ENCODE data around the gene SOCS1. TPM values are rescaled to one million over a fixed set of nuclear protein-coding genes. Genes with fewer than 3 reads are reported as not detected.
A peak's percentile ranks its signal among the peaks of the same experiment; 100 is the strongest.

Gene SOCS1
- total and polyA plus RNA-seq, 2 experiments from 2014 or later = 1.4 to 2.3 TPM

DNA sequence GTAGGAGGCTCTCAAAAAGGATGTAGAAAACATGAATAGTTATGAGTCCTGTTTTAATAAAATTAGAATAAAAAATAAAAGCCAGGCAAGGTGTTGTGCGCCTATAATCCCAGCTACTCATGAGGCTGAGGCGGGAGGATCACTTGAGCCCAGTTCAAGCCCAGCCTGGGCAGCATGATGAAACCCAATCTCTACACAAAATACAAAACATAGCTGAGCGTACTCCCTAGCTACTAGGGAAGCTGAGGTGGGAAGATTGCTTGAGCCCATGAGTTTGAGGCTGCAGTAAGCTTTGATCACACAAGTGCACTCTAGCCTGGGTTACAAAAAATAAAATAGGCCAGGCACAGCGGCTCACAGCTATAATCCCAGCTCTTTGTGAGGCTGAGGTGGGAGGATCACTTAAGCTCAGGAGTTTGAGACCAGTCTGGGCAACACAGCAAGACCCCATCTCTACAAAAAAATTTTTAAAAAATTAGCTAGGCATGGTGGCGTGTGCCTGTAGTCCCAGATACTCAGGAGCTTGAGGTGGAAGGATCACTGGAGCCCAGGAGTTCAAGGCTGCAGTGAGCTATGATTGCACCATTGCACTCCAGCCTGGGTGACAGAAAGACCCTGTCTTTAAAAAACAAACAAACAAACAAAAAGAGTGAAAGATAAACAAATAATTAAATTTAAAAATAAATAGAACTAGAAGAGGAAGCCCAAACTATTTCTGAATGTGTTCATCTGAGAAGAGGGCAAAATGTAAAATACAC, 42.3 kb upstream of the SOCS1 start:
- H3K4me2 ChIP-seq (ENCODE audit: unreplicated experiment) = no peak overlapping the region
- no peak overlapping the region for H3K9ac ChIP-seq
- H3K4me3 ChIP-seq = no peak overlapping the region
- H3K9me3 ChIP-seq (ENCODE audit: low read depth) = no peaks in the 10 kb centered on the region
- no peaks in the 10 kb centered on the region for H4K20me1 ChIP-seq (ENCODE audit: insufficient read depth)
- H3K36me3 ChIP-seq (ENCODE audit: low read depth) = no peaks in the 10 kb centered on the region
- H3K9me2 ChIP-seq (ENCODE audit: insufficient read depth) = no peaks in the 10 kb centered on the region
- H3K27me3 ChIP-seq (replicated peaks; ENCODE audit: insufficient read depth) = no peaks in the 10 kb centered on the region
- H3K4me1 ChIP-seq (ENCODE audit: insufficient read depth) = peaks cover 9% of the 10 kb centered on the region; the same call in 1 of the 2 replicates
- no peak overlapping the region for H2AFZ ChIP-seq
- H3K27ac ChIP-seq = no peak overlapping the region
- DNase-seq = no peak
- TF ChIP-seq EZH2 (IDR thresholded peaks at IDR 0.05; ENCODE audit: insufficient read depth, poor library complexity, severe bottlenecking) (no peak), EZH2phosphoT487 (IDR thresholded peaks at IDR 0.05; ENCODE audit: insufficient read depth, low read depth) (no peak)
- H3F3A ChIP-seq (ENCODE audit: insufficient read depth) = 0 out of 2 replicates have a peak, but pooled peaks cover 4% of the 10 kb centered on the region
- H3K79me2 ChIP-seq (ENCODE audit: insufficient read depth) = no peaks in the 10 kb centered on the region
- in situ Hi-C loops (cut with MboI) = no loop called here
- WGBS, 2 experiments (ENCODE audit: low coverage in 1 of 2, low lambda C conversion rate in 2 of 2, missing lambda C conversion rate in 2 of 2) = 81 to 84% methylated on average over 5 of the region's 5 CpGs

DNA sequence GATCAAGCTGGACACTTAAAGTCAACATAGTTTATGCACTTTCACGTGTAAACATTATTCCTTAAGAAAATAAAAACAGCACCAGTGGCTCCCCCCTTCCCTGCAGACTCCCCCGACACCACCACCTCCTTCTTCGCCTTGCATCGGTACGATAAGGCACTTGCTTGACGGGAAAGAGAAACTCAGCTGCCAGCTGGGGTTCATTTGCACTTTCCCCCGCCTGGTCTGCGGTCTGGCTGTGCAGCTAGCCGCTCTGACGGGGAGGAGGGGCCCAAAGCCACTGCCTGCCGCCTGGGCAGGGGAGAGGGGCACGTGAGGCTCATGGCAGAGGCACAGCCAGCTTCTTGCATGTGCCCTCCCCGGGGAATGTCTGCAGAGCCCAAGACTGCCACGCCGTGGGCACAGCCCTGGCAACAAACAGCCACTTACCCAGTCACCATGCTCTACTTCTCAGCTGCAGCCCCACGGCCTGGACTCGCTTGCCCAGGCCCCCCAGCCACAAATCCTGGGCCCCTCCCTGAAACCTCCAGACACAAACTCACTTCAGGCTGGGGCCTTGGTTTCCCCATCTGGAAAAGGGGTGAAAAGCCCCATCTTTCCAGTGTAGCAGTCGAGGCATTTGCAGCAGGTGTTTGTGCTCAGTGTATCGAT, 41.6 kb upstream of the SOCS1 start:
- in situ Hi-C loops (cut with MboI) = no loop called here
- Histone ChIP-seq H3K36me3 (ENCODE audit: low read depth) (no peaks in the 10 kb centered on the region), H4K20me1 (ENCODE audit: insufficient read depth) (no peaks in the 10 kb centered on the region), H3F3A (ENCODE audit: insufficient read depth) (0 out of 2 replicates have a peak, but pooled peaks cover 4% of the 10 kb centered on the region), H3K9ac (0 out of 2 replicates have a peak overlapping the region, but pooled peaks have one; percentile 5), H3K27me3 (replicated peaks; ENCODE audit: insufficient read depth) (no peaks in the 10 kb centered on the region), H3K4me3 (peak overlapping the region; percentile 36; the same call in 1 of the 2 replicates), H3K9me2 (ENCODE audit: insufficient read depth) (no peaks in the 10 kb centered on the region), H3K4me1 (ENCODE audit: insufficient read depth) (peaks cover 9% of the 10 kb centered on the region; the same call in 1 of the 2 replicates), H3K9me3 (ENCODE audit: low read depth) (no peaks in the 10 kb centered on the region), H3K27ac (no peak overlapping the region), H2AFZ (no peak overlapping the region), H3K79me2 (ENCODE audit: insufficient read depth) (no peaks in the 10 kb centered on the region), H3K4me2 (ENCODE audit: unreplicated experiment) (peak overlapping the region; percentile 50)
- DNase-seq = peak; percentile 65
- no peak for TF ChIP-seq EZH2 (IDR thresholded peaks at IDR 0.05; ENCODE audit: insufficient read depth, poor library complexity, severe bottlenecking)
- no peak for TF ChIP-seq EZH2phosphoT487 (IDR thresholded peaks at IDR 0.05; ENCODE audit: insufficient read depth, low read depth)
- 14 to 15% methylated on average over 17 to 19 of the region's 19 CpGs for WGBS, 2 experiments (ENCODE audit: low coverage in 1 of 2, low lambda C conversion rate in 2 of 2, missing lambda C conversion rate in 2 of 2)

DNA sequence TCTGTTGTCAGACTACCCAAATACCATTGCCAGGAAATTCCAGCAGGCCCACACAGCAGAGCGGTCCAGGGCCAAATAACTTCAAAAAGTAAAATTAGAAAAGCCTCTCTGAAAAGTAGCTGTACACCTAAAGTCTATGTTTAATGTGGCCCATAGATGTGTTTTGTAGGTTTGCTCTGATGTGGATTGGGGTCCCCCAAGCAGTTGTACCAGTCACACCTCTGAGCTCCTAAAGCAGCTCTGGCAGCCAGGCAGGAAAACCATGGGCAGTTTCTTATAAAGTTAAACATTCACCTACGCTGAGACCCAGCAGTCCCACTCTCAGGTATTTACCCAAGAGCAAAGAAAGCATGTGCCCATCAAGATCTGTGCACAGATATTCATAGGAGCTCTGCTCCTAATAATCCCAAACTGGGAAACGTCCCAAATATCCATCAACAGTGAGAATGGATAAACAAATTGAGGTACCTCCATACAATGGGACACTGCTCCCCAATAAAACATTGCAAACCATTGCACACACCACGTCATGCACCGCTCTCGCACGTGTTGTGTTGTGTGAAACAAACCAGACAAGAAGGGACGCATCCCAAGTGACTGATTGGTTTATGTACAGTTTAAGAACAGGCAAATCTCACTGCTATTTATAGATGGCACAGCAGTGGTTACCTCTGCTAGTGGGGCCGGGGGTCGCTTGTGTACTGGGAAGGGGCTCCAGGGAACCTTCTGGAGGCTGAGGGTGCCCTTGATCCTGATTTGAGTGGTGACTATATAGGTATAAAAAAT, 40.9 kb upstream of the SOCS1 start:
- H3K36me3 ChIP-seq (ENCODE audit: low read depth) = no peaks in the 10 kb centered on the region
- H3K9ac ChIP-seq = 0 out of 2 replicates have a peak overlapping the region, but pooled peaks have one; percentile 5
- no peak for TF ChIP-seq EZH2phosphoT487 (IDR thresholded peaks at IDR 0.05; ENCODE audit: insufficient read depth, low read depth)
- no peak for TF ChIP-seq EZH2 (IDR thresholded peaks at IDR 0.05; ENCODE audit: insufficient read depth, poor library complexity, severe bottlenecking)
- H3K27me3 ChIP-seq (replicated peaks; ENCODE audit: insufficient read depth) = no peaks in the 10 kb centered on the region
- peak overlapping the region; percentile 36; the same call in 1 of the 2 replicates for H3K4me3 ChIP-seq
- no peaks in the 10 kb centered on the region for H3K9me3 ChIP-seq (ENCODE audit: low read depth)
- no peaks in the 10 kb centered on the region for H3K79me2 ChIP-seq (ENCODE audit: insufficient read depth)
- H4K20me1 ChIP-seq (ENCODE audit: insufficient read depth) = no peaks in the 10 kb centered on the region
- H3K4me2 ChIP-seq (ENCODE audit: unreplicated experiment) = peak overlapping the region; percentile 50
- H3K9me2 ChIP-seq (ENCODE audit: insufficient read depth) = no peaks in the 10 kb centered on the region
- H3K4me1 ChIP-seq (ENCODE audit: insufficient read depth) = peaks cover 9% of the 10 kb centered on the region; the same call in 1 of the 2 replicates
- WGBS, 2 experiments (ENCODE audit: low coverage in 1 of 2, low lambda C conversion rate in 2 of 2, missing lambda C conversion rate in 2 of 2) = 56 to 61% methylated on average over 10 of the region's 10 CpGs
- no peak overlapping the region for H3K27ac ChIP-seq
- 0 out of 2 replicates have a peak, but pooled peaks cover 4% of the 10 kb centered on the region for H3F3A ChIP-seq (ENCODE audit: insufficient read depth)
- H2AFZ ChIP-seq = no peak overlapping the region
- DNase-seq = no peak
- in situ Hi-C loops (cut with MboI) = no loop called here

DNA sequence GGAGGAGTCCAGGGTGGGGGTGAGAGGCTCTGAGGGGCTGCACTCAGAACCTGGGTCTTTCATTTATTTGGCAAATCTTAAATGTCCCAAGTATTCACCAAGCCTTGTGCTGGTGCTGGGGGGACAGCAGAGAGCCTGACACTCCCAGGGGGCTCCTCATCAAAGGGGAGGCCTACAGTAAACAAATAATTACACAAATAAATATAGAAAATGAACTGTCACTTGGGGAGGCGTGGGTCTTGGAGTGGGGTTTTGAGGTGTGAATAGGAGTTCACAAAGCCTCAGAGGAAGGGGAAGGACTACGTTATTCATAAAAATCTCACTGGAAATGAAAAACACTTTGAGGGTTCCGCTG, 40.3 kb upstream of the SOCS1 start:
- H3K9ac ChIP-seq = no peak overlapping the region

More for the DNA sequence above, 40.3 kb upstream of the SOCS1 start:
- H3K79me2 ChIP-seq (ENCODE audit: insufficient read depth) = no peaks in the 10 kb centered on the region
- no peaks in the 10 kb centered on the region; the same call in 1 of the 2 replicates for H3K27me3 ChIP-seq (replicated peaks; ENCODE audit: insufficient read depth)
- no peak overlapping the region for H3K4me3 ChIP-seq
- DNase-seq = no peak
- 91 to 92% methylated on average over 3 of the region's 3 CpGs for WGBS, 2 experiments (ENCODE audit: low coverage in 1 of 2, low lambda C conversion rate in 2 of 2, missing lambda C conversion rate in 2 of 2)
- in situ Hi-C loops (cut with MboI) = no loop called here
- no peak overlapping the region for H3K4me2 ChIP-seq (ENCODE audit: unreplicated experiment)
- peaks cover 9% of the 10 kb centered on the region; the same call in 1 of the 2 replicates for H3K4me1 ChIP-seq (ENCODE audit: insufficient read depth)
- H4K20me1 ChIP-seq (ENCODE audit: insufficient read depth) = no peaks in the 10 kb centered on the region
- H2AFZ ChIP-seq = no peak overlapping the region
- H3K27ac ChIP-seq = no peak overlapping the region
- TF ChIP-seq EZH2phosphoT487 (IDR thresholded peaks at IDR 0.05; ENCODE audit: insufficient read depth, low read depth) (no peak), EZH2 (IDR thresholded peaks at IDR 0.05; ENCODE audit: insufficient read depth, poor library complexity, severe bottlenecking) (no peak)
- H3K9me2 ChIP-seq (ENCODE audit: insufficient read depth) = no peaks in the 10 kb centered on the region
- H3K9me3 ChIP-seq (ENCODE audit: low read depth) = no peaks in the 10 kb centered on the region
- H3K36me3 ChIP-seq (ENCODE audit: low read depth) = no peaks in the 10 kb centered on the region
- 0 out of 2 replicates have a peak, but pooled peaks cover 4% of the 10 kb centered on the region for H3F3A ChIP-seq (ENCODE audit: insufficient read depth)
